Neutrophil (primary cell): ENCODE results near the gene COL26A1.

Experiments used
- H3K27ac ChIP-seq: fragments of 200-600 bp; sonication (generic); 2 replicates; pipeline ENCODE4 v1.5.1; 2016; ENCODE audit warnings: mild to moderate bottlenecking, moderate library complexity
- H3K27me3 ChIP-seq: fragments of 200-600 bp; sonication (generic); 2 replicates; pipeline ENCODE4 v1.6.0; 2016; ENCODE audit warnings: mild to moderate bottlenecking
- H3K36me3 ChIP-seq: fragments of 200-600 bp; sonication (generic); 2 replicates; pipeline ENCODE4 v1.5.1; 2017
- H3K4me1 ChIP-seq, 2 experiments: fragments of 200-600 bp in 1 of 2; sonication (generic) in 1 of 2; 1 replicate in 1 of 2; 2 replicates in 1 of 2; pipeline versions ENCODE4 v1.5.1 to v1.6.1; 2013 to 2016; ENCODE audit warnings: low read depth in 1 of 2, low read length in 1 of 2, mild to moderate bottlenecking in 1 of 2, moderate library complexity in 1 of 2; ENCODE audit not compliant: control insufficient read depth in 1 of 2, insufficient read depth in 1 of 2
- H3K4me3 ChIP-seq, 2 experiments: fragments of 200-600 bp in 1 of 2; sonication (generic) in 1 of 2; 1 replicate in 1 of 2; 2 replicates in 1 of 2; pipeline ENCODE4 v1.5.1; 2013 to 2016; ENCODE audit warnings: low read depth in 1 of 2, low read length in 1 of 2, mild to moderate bottlenecking in 1 of 2, moderate library complexity in 1 of 2
- H3K9me3 ChIP-seq: fragments of 200-600 bp; sonication (generic); 2 replicates; pipeline ENCODE4 v1.5.1; 2016
- CTCF ChIP-seq: fragments of 200-600 bp; sonication (generic); IDR thresholded peaks from 2 replicates; pipeline ENCODE4 v1.5.1; 2016; ENCODE audit warnings: antibody characterized with exemption

Gene COL26A1

GRCh38 chr7:101546308-101546936 is 183.7 kb downstream of the COL26A1 start:
- no peak for TF ChIP-seq CTCF
- Histone ChIP-seq H3K4me3 (no peak overlapping the region), H3K27ac (no peak overlapping the region), H3K36me3 (no peaks in the 10 kb centered on the region), H3K9me3 (no peaks in the 10 kb centered on the region), H3K4me1 (no peaks in the 10 kb centered on the region), H3K27me3 (no peaks in the 10 kb centered on the region)

- Histone ChIP-seq H3K4me3 (no peak overlapping the region), H3K4me1 (no peaks in the 10 kb centered on the region), H3K27me3 (no peaks in the 10 kb centered on the region), H3K9me3 (no peaks in the 10 kb centered on the region), H3K36me3 (no peaks in the 10 kb centered on the region), H3K27ac (no peak overlapping the region)
- no peak for TF ChIP-seq CTCF
Measured at GRCh38 chr7:101547022-101547915, 184.6 kb downstream of the COL26A1 start.

GRCh38 chr7:101547916-101548661 is 185.4 kb downstream of the COL26A1 start:
- no peak for TF ChIP-seq CTCF
- no peaks in the 10 kb centered on the region for H3K9me3 ChIP-seq
- no peaks in the 10 kb centered on the region for H3K4me1 ChIP-seq
- no peak overlapping the region for H3K27ac ChIP-seq
- H3K36me3 ChIP-seq, result no peaks in the 10 kb centered on the region
- H3K4me3 ChIP-seq, result no peak overlapping the region
- no peaks in the 10 kb centered on the region for H3K27me3 ChIP-seq

GRCh38 chr7:101549734-101550133 is 187.1 kb downstream of the COL26A1 start:
- Histone ChIP-seq H3K4me3 (no peak overlapping the region), H3K9me3 (no peaks in the 10 kb centered on the region), H3K4me1 (no peaks in the 10 kb centered on the region), H3K27me3 (no peaks in the 10 kb centered on the region), H3K36me3 (no peaks in the 10 kb centered on the region), H3K27ac (no peak overlapping the region)
- TF ChIP-seq CTCF, result no peak

- Histone ChIP-seq H3K27ac (no peak overlapping the region), H3K4me1 (no peaks in the 10 kb centered on the region), H3K4me3 (no peak overlapping the region), H3K9me3 (no peaks in the 10 kb centered on the region), H3K27me3 (no peaks in the 10 kb centered on the region), H3K36me3 (no peaks in the 10 kb centered on the region)
- no peak for TF ChIP-seq CTCF
Measured at GRCh38 chr7:101550641-101551541, 188.2 kb downstream of the COL26A1 start.
